Measurements from ENCODE around the gene IGF2. TPM values are rescaled to one million over a fixed set of nuclear protein-coding genes. Genes with fewer than 3 reads are reported as not detected.

IGF2 gene
- total RNA-seq, 2 experiments from 2014 or later: not detected

DNA sequence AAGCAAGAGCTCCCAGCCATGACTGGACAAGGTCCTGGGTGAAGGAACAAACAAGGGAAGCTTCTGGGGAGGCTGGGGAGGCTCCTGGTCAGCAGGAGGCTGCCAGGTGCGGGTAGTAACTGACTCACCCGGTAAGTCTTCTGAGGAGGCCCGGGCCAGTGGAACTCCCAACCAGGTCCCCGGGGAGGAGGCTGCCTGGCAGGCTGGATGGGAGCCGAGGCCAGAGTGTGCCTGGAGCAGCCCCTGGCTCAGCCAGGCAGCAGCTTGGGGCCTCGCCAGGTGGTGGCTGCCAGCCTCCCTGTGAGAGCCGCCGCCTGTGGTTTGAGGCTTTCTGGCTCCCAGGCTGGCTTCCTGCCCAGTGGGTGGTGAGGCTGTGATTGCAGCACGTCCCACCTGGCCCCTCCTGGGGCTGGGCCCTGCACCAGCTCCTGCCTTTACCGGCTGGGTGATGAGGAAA is 46.2 kb downstream of the IGF2 start:
- peaks cover 3% of the 10 kb centered on the region for H3K4me1 Mint-ChIP-seq (ENCODE audit: low read depth)
- H3K9me3 Mint-ChIP-seq (ENCODE audit: insufficient read depth): no peaks in the 10 kb centered on the region
- H3K4me3 Mint-ChIP-seq: no peak overlapping the region
- ATAC-seq (peak; percentile 33), DNase-seq (peak; percentile 44)
- ChIA-PET CTCF (interaction anchor here (0.6 to 1.2 kb wide), 3 partner anchors 51 to 59 kb away, joined by 3 read pairs; no protein-coding TSS in a partner anchor), POLR2A (no interaction called here)
- no peak overlapping the region for H3K27ac Mint-ChIP-seq
- H3K36me3 Mint-ChIP-seq (ENCODE audit: low read depth): no peaks in the 10 kb centered on the region
- peaks cover 5% of the 10 kb centered on the region for H3K27me3 Mint-ChIP-seq (ENCODE audit: low read depth)

- Mint-ChIP-seq H3K36me3 (ENCODE audit: low read depth) (no peaks in the 10 kb centered on the region), H3K27me3 (ENCODE audit: low read depth) (peaks cover 5% of the 10 kb centered on the region), H3K4me3 (no peak overlapping the region), H3K9me3 (ENCODE audit: insufficient read depth) (no peaks in the 10 kb centered on the region), H3K4me1 (ENCODE audit: low read depth) (peaks cover 3% of the 10 kb centered on the region), H3K27ac (no peak overlapping the region)
- ATAC-seq: no peak
- DNase-seq: no peak
- ChIA-PET POLR2A (no interaction called here), CTCF (interaction anchor here (0.6 to 1.2 kb wide), 3 partner anchors 52 to 60 kb away, joined by 3 read pairs; no protein-coding TSS in a partner anchor)
Measured at GRCh38 chr11:2092464-2092910, 46.7 kb downstream of the IGF2 start.

DNA sequence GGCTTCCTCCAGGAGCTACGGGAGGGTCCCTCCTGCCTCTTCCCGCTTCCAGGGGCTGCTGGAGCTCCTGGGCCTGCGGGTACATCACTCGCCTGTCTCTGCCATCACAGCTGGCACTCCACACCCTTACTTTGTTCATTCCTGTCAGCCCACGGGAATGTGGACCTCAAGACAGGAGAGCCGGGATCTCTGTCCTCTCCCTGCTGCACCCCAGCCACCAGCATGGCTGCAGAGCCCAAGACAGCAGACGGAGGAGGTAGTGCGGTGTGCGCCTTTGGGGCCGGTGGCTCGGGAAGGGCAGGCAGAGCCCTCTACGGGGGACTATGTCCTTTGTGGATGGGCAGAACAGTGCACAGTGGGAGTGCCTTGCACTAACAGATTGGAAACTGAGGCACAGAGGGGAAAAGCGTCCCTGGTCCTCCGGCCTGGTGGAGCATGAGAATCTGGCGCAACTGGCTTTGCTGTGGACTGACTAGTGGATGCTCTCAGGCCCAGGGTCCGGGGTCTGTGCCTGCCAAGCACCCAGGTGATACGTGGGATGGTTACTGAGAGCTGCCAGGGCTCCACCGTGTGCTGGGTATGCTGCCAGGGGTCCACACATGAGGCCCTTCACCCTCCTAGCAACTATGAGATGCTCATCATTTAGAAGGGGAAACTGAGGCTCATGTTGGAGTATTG is 47.3 kb downstream of the IGF2 start:
- H3K36me3 Mint-ChIP-seq (ENCODE audit: low read depth): no peaks in the 10 kb centered on the region
- CTCF ChIA-PET: interaction anchor here (1.0 kb wide), 1 partner anchor 60 kb away, joined by 3 read pairs; no protein-coding TSS in a partner anchor

GRCh38 chr11:2091112-2091746 is 48.0 kb downstream of the IGF2 start:
- Mint-ChIP-seq H3K4me3 (no peak overlapping the region), H3K36me3 (ENCODE audit: low read depth) (no peaks in the 10 kb centered on the region), H3K27ac (no peak overlapping the region), H3K4me1 (ENCODE audit: low read depth) (peaks cover 3% of the 10 kb centered on the region), H3K9me3 (ENCODE audit: insufficient read depth) (no peaks in the 10 kb centered on the region), H3K27me3 (ENCODE audit: low read depth) (peaks cover 5% of the 10 kb centered on the region)
- ChIA-PET POLR2A (no interaction called here), CTCF (no interaction called here)
- ATAC-seq (no peak), DNase-seq (no peak)

More for the DNA sequence above, 47.3 kb downstream of the IGF2 start:
- DNase-seq (no peak), ATAC-seq (no peak)
- no peak overlapping the region for H3K27ac Mint-ChIP-seq
- peaks cover 3% of the 10 kb centered on the region for H3K4me1 Mint-ChIP-seq (ENCODE audit: low read depth)
- no peaks in the 10 kb centered on the region for H3K9me3 Mint-ChIP-seq (ENCODE audit: insufficient read depth)
- H3K4me3 Mint-ChIP-seq: no peak overlapping the region
- POLR2A ChIA-PET: no interaction called here
- H3K27me3 Mint-ChIP-seq (ENCODE audit: low read depth): peaks cover 5% of the 10 kb centered on the region

GRCh38 chr11:2090172-2091111 is 48.7 kb downstream of the IGF2 start:
- CTCF ChIA-PET: interaction anchor here (0.6 to 1.2 kb wide), 2 partner anchors 10 to 54 kb away, joined by 3 read pairs; no protein-coding TSS in a partner anchor
- no peaks in the 10 kb centered on the region for H3K36me3 Mint-ChIP-seq (ENCODE audit: low read depth)
- peaks cover 3% of the 10 kb centered on the region for H3K4me1 Mint-ChIP-seq (ENCODE audit: low read depth)

DNA sequence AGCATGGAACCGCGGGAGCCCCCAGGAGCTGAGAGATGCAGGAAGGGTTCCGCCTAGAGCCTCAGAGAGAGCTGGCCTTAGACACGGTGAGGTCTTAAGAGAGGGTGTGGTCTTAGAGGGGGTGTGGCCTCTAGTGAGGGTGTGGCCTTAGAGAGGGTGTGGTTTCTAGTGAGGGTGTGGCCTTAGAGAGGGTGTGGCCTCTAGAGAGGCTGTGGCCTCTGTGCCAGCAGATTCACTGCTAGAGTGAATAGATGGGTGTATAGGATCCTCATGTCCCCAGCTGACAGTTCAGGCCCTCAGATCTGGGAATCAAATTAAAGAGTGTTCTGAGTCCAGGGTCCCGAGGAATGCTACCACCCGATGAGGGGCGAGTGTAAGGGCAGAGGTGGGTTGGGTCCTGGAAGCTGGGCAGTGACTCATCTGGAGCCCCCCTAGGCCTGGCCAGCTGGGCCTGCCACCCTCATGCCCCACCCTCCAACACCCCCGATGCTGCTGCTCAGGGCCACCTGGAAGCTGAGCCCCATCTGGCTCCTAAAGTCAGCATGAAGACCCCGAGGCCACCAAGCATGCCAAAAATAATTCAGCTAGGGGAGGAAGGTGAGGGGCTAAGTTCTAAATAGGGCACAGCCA is 49.5 kb downstream of the IGF2 start:
- ATAC-seq: peak; percentile 92
- H3K4me1 Mint-ChIP-seq (ENCODE audit: low read depth): peaks cover 3% of the 10 kb centered on the region
- DNase-seq: peak; percentile 44
- H3K9me3 Mint-ChIP-seq (ENCODE audit: insufficient read depth): no peaks in the 10 kb centered on the region
- ChIA-PET POLR2A (no interaction called here), CTCF (interaction anchor here (0.6 to 1.5 kb wide), 4 partner anchors 11 to 62 kb away, joined by 3 to 6 read pairs (median 4); no protein-coding TSS in a partner anchor)
- no peaks in the 10 kb centered on the region for H3K36me3 Mint-ChIP-seq (ENCODE audit: low read depth)
- H3K27me3 Mint-ChIP-seq (ENCODE audit: low read depth): peaks cover 7% of the 10 kb centered on the region
- H3K4me3 Mint-ChIP-seq: no peak overlapping the region
- H3K27ac Mint-ChIP-seq: no peak overlapping the region

More at GRCh38 chr11:2090172-2091111, 48.7 kb downstream of the IGF2 start:
- no peak overlapping the region for H3K27ac Mint-ChIP-seq
- DNase-seq (no peak), ATAC-seq (no peak)
- POLR2A ChIA-PET: no interaction called here
- H3K4me3 Mint-ChIP-seq: no peak overlapping the region
- no peaks in the 10 kb centered on the region for H3K9me3 Mint-ChIP-seq (ENCODE audit: insufficient read depth)
- H3K27me3 Mint-ChIP-seq (ENCODE audit: low read depth): peaks cover 5% of the 10 kb centered on the region

GRCh38 chr11:2088746-2089535 is 50.2 kb downstream of the IGF2 start:
- Mint-ChIP-seq H3K9me3 (ENCODE audit: insufficient read depth) (no peaks in the 10 kb centered on the region), H3K27me3 (ENCODE audit: low read depth) (peaks cover 7% of the 10 kb centered on the region), H3K4me1 (ENCODE audit: low read depth) (peaks cover 3% of the 10 kb centered on the region), H3K27ac (no peak overlapping the region), H3K4me3 (no peak overlapping the region), H3K36me3 (ENCODE audit: low read depth) (no peaks in the 10 kb centered on the region)
- DNase-seq (no peak), ATAC-seq (no peak)
- ChIA-PET POLR2A (no interaction called here), CTCF (interaction anchor here (1.4 to 1.5 kb wide), 2 partner anchors 14 to 62 kb away, joined by 5 to 6 read pairs; no protein-coding TSS in a partner anchor)

- ChIA-PET CTCF (interaction anchor here (1.5 kb wide), 1 partner anchor 13 kb away, joined by 5 read pairs; no protein-coding TSS in a partner anchor), POLR2A (no interaction called here)
- DNase-seq: no peak
Measured at GRCh38 chr11:2088284-2088683, 50.9 kb downstream of the IGF2 start.

DNA sequence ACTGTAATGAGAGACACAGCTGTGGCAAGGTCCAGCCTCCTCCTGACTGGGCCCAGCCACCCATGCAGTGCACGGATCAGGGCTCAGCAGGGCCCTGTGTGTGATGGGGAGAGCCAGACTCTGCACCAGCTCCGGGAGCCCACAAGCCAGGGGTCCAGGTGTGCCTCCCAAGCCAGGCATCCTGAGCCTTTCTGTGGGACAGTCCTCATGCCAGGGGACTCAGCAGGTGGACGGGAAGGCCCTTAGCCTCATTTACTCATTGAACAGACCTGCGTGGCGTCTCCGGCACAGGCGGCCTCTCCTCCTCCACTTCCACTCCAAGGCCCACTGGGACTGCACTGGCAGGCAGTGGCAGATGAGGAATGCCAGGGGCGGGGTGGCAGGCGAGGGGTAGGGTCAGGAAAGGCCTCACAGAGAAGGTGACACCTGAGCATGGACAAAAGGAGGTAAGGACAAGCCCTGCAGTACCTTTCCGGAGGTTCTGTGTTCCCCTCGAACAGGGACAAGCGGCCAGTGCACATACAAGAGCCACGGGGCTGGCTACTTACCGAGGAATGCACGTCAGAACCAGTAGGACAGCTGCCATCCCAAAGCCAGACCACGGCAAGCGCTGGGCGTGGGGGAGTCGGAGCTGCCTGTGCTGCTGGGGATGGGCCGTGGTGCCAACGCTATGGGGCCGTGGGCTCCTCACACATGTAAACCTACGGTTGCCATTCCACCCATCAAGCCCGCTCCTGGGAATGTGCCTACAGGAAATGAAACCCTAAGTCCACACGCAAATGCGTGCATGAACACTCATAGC is 52.7 kb downstream of the IGF2 start:
- Mint-ChIP-seq H3K9me3 (ENCODE audit: insufficient read depth) (no peaks in the 10 kb centered on the region), H3K27ac (no peak overlapping the region), H3K4me3 (no peak overlapping the region), H3K4me1 (ENCODE audit: low read depth) (no peaks in the 10 kb centered on the region), H3K27me3 (ENCODE audit: low read depth) (peaks cover 2% of the 10 kb centered on the region), H3K36me3 (ENCODE audit: low read depth) (no peaks in the 10 kb centered on the region)
- peak; percentile 4 for DNase-seq
- ChIA-PET POLR2A (no interaction called here), CTCF (no interaction called here)
- ATAC-seq: no peak

More at GRCh38 chr11:2088284-2088683, 50.9 kb downstream of the IGF2 start:
- no peak overlapping the region for H3K4me3 Mint-ChIP-seq
- H3K9me3 Mint-ChIP-seq (ENCODE audit: insufficient read depth): no peaks in the 10 kb centered on the region
- H3K36me3 Mint-ChIP-seq (ENCODE audit: low read depth): no peaks in the 10 kb centered on the region
- ATAC-seq: no peak
- peaks cover 5% of the 10 kb centered on the region for H3K27me3 Mint-ChIP-seq (ENCODE audit: low read depth)
- H3K4me1 Mint-ChIP-seq (ENCODE audit: low read depth): peaks cover under 1% of the 10 kb centered on the region
- H3K27ac Mint-ChIP-seq: no peak overlapping the region
